A673 (cell line): ENCODE data around the gene INPP1. TPM values are rescaled to one million over a fixed set of nuclear protein-coding genes. Genes with fewer than 3 reads are reported as not detected.

Experiments used
- BruUV-seq: library from RNA; stranded (reverse); fragments of 400-500 nt; replicated peaks from 2 replicates; lab custom pipeline; 2021; lab: Mats Ljungman, UMichigan
- CTCF ChIA-PET: fragments of 300-600 bp; sonication (Branson Sonifier 250); formaldehyde crosslinking; loops from one replicate; lab custom pipeline; 2022; ENCODE audit warnings: antibody characterized with exemption; lab: Charles Lee
- POLR2A ChIA-PET: fragments of 300-600 bp; sonication (Branson Sonifier 250); formaldehyde crosslinking; loops from one replicate; lab custom pipeline; 2022; ENCODE audit warnings: antibody characterized with exemption; ENCODE audit not compliant: low non-redundant PET; lab: Charles Lee
- DNase-seq: peaks from one replicate; pipeline ENCODE4 v3.0.0-alpha.2; 2015; ENCODE audit warnings: low spot score
- H3K27ac ChIP-seq: fragments of 200-600 bp; sonication (generic); 2 replicates; pipeline ENCODE4 v1.5.1; 2016; ENCODE audit warnings: mixed run types, low read depth, mild to moderate bottlenecking, mixed read lengths, antibody characterized with exemption, low read length; ENCODE audit not compliant: poor library complexity, severe bottlenecking
- H3K27me3 ChIP-seq: fragments of 200-600 bp; sonication (generic); replicated peaks from 2 replicates; pipeline ENCODE4 v1.6.1; 2017; ENCODE audit warnings: mixed run types, low read depth, mild to moderate bottlenecking, mixed read lengths, antibody characterized with exemption, low read length; ENCODE audit not compliant: insufficient read depth, poor library complexity
- H3K36me3 ChIP-seq: fragments of 200-600 bp; sonication (generic); 2 replicates; pipeline ENCODE4 v1.6.1; 2016; ENCODE audit warnings: mixed run types, mild to moderate bottlenecking, mixed read lengths, antibody characterized with exemption, low read length; ENCODE audit not compliant: insufficient read depth, poor library complexity, severe bottlenecking
- H3K4me1 ChIP-seq: fragments of 200-600 bp; sonication (generic); 2 replicates; pipeline ENCODE4 v1.6.1; 2017; ENCODE audit warnings: mixed run types, mild to moderate bottlenecking, mixed read lengths, antibody characterized with exemption, low read length; ENCODE audit not compliant: insufficient read depth, poor library complexity, severe bottlenecking
- H3K4me3 ChIP-seq: fragments of 200-600 bp; sonication (generic); 2 replicates; pipeline ENCODE4 v1.5.1; 2016; ENCODE audit warnings: low read depth, mixed run types, mild to moderate bottlenecking, mixed read lengths, low read length; ENCODE audit not compliant: poor library complexity, severe bottlenecking
- H3K9me3 ChIP-seq: fragments of 200-600 bp; sonication (generic); 2 replicates; pipeline ENCODE4 v1.6.1; 2016; ENCODE audit warnings: mixed run types, low read depth, mild to moderate bottlenecking, mixed read lengths, antibody characterized with exemption, low read length; ENCODE audit not compliant: poor library complexity, severe bottlenecking
- EZH2 ChIP-seq: fragments of 200-600 bp; sonication (generic); IDR thresholded peaks from 2 replicates; pipeline ENCODE4 v1.6.1; 2017; ENCODE audit warnings: borderline replicate concordance, low read depth, mild to moderate bottlenecking, mixed read lengths, antibody characterized with exemption, low read length; ENCODE audit not compliant: poor library complexity, severe bottlenecking
- intact Hi-C: fragments of 100-400 bp; cut with micrococcal nuclease; formaldehyde crosslinking; loops from one replicate; pipeline ENCODE4 v1.10.0; 2022; ENCODE audit not compliant: unreplicated experiment
- total RNA-seq: library from RNA; stranded (reverse); gene quantifications from 2 replicates; pipeline ENCODE4 v1.2.3, GENCODE V29; 2021
- TF ChIP-seq, protein P1 (sequence below): fragments of 300-800, 200-600 bp; sonication (generic); conservative IDR thresholded peaks from 2 replicates; pipeline ENCODE4 v1.5.1; 2017; ENCODE audit warnings: low read depth, mild to moderate bottlenecking, antibody characterized with exemption, low read length, moderate library complexity, mixed read lengths

Gene INPP1
- total RNA-seq, 1 experiment from 2014 or later = 3.9 TPM

DNA sequence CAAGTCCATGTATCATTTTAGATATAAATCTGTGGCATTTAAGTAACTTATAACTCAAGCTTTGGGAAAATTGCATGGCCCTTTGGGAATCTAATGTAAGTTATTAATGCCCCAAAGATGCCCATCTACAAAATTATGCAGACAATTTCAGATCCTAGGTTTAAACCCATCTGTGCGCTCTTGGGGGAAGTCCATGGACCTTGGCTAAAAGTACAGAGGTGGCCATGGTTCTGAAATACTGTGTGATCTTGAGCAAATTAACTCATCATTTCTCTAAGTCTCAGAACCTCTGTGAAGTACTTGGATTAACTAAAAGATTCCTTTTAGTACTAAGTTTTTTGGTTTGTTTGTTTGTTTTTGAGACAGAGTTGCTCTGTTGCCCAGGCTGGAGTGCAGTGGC, 19.5 kb downstream of the INPP1 start:
- Histone ChIP-seq H3K36me3 (no peaks in the 10 kb centered on the region), H3K4me3 (no peak overlapping the region), H3K27me3 (no peaks in the 10 kb centered on the region), H3K4me1 (no peaks in the 10 kb centered on the region), H3K9me3 (no peaks in the 10 kb centered on the region), H3K27ac (no peak overlapping the region)
- TF ChIP-seq EZH2 = no peak
- TF ChIP-seq, protein P1, sequence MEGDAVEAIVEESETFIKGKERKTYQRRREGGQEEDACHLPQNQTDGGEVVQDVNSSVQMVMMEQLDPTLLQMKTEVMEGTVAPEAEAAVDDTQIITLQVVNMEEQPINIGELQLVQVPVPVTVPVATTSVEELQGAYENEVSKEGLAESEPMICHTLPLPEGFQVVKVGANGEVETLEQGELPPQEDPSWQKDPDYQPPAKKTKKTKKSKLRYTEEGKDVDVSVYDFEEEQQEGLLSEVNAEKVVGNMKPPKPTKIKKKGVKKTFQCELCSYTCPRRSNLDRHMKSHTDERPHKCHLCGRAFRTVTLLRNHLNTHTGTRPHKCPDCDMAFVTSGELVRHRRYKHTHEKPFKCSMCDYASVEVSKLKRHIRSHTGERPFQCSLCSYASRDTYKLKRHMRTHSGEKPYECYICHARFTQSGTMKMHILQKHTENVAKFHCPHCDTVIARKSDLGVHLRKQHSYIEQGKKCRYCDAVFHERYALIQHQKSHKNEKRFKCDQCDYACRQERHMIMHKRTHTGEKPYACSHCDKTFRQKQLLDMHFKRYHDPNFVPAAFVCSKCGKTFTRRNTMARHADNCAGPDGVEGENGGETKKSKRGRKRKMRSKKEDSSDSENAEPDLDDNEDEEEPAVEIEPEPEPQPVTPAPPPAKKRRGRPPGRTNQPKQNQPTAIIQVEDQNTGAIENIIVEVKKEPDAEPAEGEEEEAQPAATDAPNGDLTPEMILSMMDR = no peak
- DNase-seq = no peak
- no TSS peak for BruUV-seq
- POLR2A ChIA-PET = no interaction called here
- intact Hi-C loops = loop anchor here (10.0 kb wide), 1 partner anchor 378 kb away; no protein-coding TSS in a partner anchor
- CTCF ChIA-PET = no interaction called here

DNA sequence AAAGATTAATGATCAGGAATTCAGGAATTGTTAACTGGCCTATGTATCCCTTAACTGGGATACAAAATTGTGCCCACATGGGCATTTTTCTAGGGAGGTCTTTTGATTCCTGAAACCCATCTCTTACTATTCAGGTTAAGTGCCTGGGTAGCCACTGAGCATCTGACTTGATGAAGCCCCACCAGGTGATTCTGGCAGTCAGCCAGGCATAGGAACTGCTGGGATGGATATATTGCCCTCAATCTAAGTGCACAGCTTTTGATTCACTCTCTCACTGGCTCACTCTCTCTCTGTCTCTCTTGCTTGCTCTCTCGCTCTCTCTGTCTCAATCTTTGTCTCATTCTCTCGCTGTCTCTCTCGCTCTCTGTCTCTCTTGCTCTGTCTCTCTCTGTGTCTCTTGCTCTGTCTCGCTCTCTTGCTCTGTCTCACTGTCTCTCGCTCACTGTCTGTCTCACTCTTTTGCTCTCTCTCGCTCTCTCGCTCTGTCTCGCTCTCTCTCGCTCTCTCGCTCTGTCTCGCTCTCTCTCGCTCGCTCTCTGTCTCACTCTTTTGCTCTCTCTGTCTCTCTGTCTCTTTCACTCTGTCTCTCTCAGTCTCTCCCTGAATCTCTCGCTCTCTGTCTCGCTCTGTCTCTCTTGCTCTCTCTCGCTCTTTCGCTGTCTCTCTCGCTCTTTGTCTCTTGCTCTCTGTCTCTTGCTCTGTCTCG, 22.3 kb downstream of the INPP1 start:
- ChIA-PET CTCF (no interaction called here), POLR2A (no interaction called here)
- Histone ChIP-seq H3K27ac (no peak overlapping the region), H3K4me1 (no peaks in the 10 kb centered on the region), H3K27me3 (no peaks in the 10 kb centered on the region), H3K36me3 (no peaks in the 10 kb centered on the region), H3K4me3 (no peak overlapping the region), H3K9me3 (no peaks in the 10 kb centered on the region)
- intact Hi-C loops = loop anchor here (10.0 kb wide), 1 partner anchor 381 kb away; no protein-coding TSS in a partner anchor
- TF ChIP-seq, protein P1 = no peak
- TF ChIP-seq EZH2 = no peak
- DNase-seq = no peak
- no TSS peak for BruUV-seq

DNA sequence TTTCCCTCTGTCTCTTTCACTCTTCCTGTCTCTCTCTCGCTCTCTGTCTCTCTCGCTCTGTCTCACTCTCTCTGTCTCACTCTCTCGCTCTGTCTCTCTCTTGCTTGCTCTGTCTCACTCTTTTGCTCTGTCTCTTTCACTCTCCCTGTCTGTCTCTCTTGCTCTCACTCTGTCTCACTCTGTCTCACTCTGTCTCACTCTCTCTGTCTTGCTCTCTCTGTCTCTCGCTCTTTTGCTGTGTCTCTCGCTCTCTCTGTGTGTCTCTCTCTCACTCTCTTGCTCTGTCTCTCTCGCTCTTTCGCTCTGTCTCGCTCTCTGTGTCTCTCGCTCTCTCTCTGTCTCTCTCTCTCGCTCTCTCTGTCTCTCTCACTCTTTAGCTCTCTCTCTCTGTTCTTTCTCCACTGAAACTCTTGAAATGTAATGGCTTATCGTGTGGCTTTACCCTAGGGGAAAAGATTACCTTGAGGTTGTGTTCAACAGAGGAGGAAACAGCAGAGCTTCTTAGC, 22.9 kb downstream of the INPP1 start:
- H3K27ac ChIP-seq = no peak overlapping the region
- BruUV-seq = no TSS peak
- POLR2A ChIA-PET = no interaction called here

More for the DNA sequence above, 22.9 kb downstream of the INPP1 start:
- H3K27me3 ChIP-seq = no peaks in the 10 kb centered on the region
- H3K9me3 ChIP-seq = no peaks in the 10 kb centered on the region
- no peak overlapping the region for H3K4me3 ChIP-seq
- TF ChIP-seq EZH2 = no peak
- TF ChIP-seq, protein P1 = no peak
- DNase-seq = no peak
- no peaks in the 10 kb centered on the region for H3K36me3 ChIP-seq
- H3K4me1 ChIP-seq = no peaks in the 10 kb centered on the region
- CTCF ChIA-PET = no interaction called here
- intact Hi-C loops = loop anchor here (10.0 kb wide), 1 partner anchor 382 kb away; no protein-coding TSS in a partner anchor
